IMR-90 (cell line): ENCODE data around the gene PRCD. TPM values are rescaled to one million over a fixed set of nuclear protein-coding genes. Genes with fewer than 3 reads are reported as not detected.

Source experiments
- ATAC-seq: fragments of 200-7000 bp; cut with Tn5 transposase; 2 replicates; pipeline ENCODE4 v1.9.1; 2020; ENCODE audit warnings: low read depth, mild to moderate bottlenecking, moderate library complexity
- BruUV-seq: library from RNA; stranded (reverse); fragments of 400-500 nt; replicated peaks from 2 replicates; lab custom pipeline; 2021; lab: Mats Ljungman, UMichigan
- CTCF ChIA-PET: fragments of 300-600 bp; formaldehyde crosslinking; extraction: SDS; loops from one replicate; lab custom pipeline; 2021; ENCODE audit warnings: antibody characterized with exemption; lab: Yijun Ruan, JAX
- POLR2A ChIA-PET: fragments of 300-600 bp; sonication (Branson Sonifier 250); formaldehyde crosslinking; loops from one replicate; lab custom pipeline; 2022; ENCODE audit warnings: antibody characterized with exemption; ENCODE audit not compliant: unreplicated experiment; lab: Charles Lee
- DNase-seq: peaks from one replicate; pipeline ENCODE4 v3.0.0; 2013
- H2AFZ ChIP-seq: replicated peaks from 2 replicates; pipeline ENCODE3; 2013; ENCODE audit warnings: low read length, mild to moderate bottlenecking; ENCODE audit not compliant: poor library complexity
- H2AK5ac ChIP-seq: 2 replicates; pipeline ENCODE4 v1.6.1; 2013; ENCODE audit warnings: low read depth, low read length, inconsistent platforms
- H2AK9ac ChIP-seq: replicated peaks from 2 replicates; pipeline ENCODE3; 2013; ENCODE audit warnings: mild to moderate bottlenecking, low read depth, low read length, moderate library complexity; ENCODE audit not compliant: poor library complexity
- H2BK120ac ChIP-seq: 2 replicates; pipeline ENCODE4 v1.6.1; 2013; ENCODE audit warnings: low read depth, low read length, inconsistent platforms
- H2BK15ac ChIP-seq: 3 replicates; pipeline ENCODE4 v1.6.1; 2013; ENCODE audit warnings: low read depth, low read length, inconsistent platforms
- H2BK20ac ChIP-seq: 2 replicates; pipeline ENCODE4 v1.6.1; 2013; ENCODE audit warnings: low read depth, mild to moderate bottlenecking, inconsistent platforms, low read length, moderate library complexity
- H2BK5ac ChIP-seq: 2 replicates; pipeline ENCODE4 v1.6.1; 2013; ENCODE audit warnings: mild to moderate bottlenecking, low read depth, low read length, inconsistent platforms; ENCODE audit not compliant: poor library complexity, severe bottlenecking
- H3K14ac ChIP-seq: replicated peaks from 2 replicates; pipeline ENCODE4 v1.6.1; 2013; ENCODE audit warnings: low read depth, low read length, inconsistent platforms
- H3K18ac ChIP-seq: 2 replicates; pipeline ENCODE4 v1.6.1; 2013; ENCODE audit warnings: low read depth, low read length, control low read depth
- H3K23ac ChIP-seq: 2 replicates; pipeline ENCODE4 v1.6.1; 2013; ENCODE audit warnings: low read depth, low read length, inconsistent platforms
- H3K27ac ChIP-seq: 2 replicates; pipeline ENCODE4 v1.5.1; 2013; ENCODE audit warnings: mild to moderate bottlenecking, control low read depth, low read length; ENCODE audit not compliant: insufficient read depth
- H3K27me3 ChIP-seq: 2 replicates; pipeline ENCODE4 v1.6.1; 2013; ENCODE audit warnings: low read length; ENCODE audit not compliant: control insufficient read depth, insufficient read depth
- H3K36me3 ChIP-seq: 2 replicates; pipeline ENCODE4 v1.6.1; 2013; ENCODE audit warnings: low read length, mixed read lengths; ENCODE audit not compliant: control insufficient read depth, insufficient read depth
- H3K4ac ChIP-seq: 2 replicates; pipeline ENCODE4 v1.6.1; 2013; ENCODE audit warnings: low read depth, low read length, inconsistent platforms
- H3K4me1 ChIP-seq: 2 replicates; pipeline ENCODE4 v1.6.1; 2013; ENCODE audit warnings: low read length, mixed read lengths; ENCODE audit not compliant: control insufficient read depth, insufficient read depth
- H3K4me2 ChIP-seq: 2 replicates; pipeline ENCODE4 v1.6.1; 2013; ENCODE audit warnings: low read depth, mild to moderate bottlenecking, control low read depth, low read length, moderate library complexity
- H3K4me3 ChIP-seq: 2 replicates; pipeline ENCODE4 v1.5.1; 2013; ENCODE audit warnings: low read depth, mild to moderate bottlenecking, control low read depth, low read length, moderate library complexity; ENCODE audit not compliant: insufficient read depth
- H3K56ac ChIP-seq: 2 replicates; pipeline ENCODE4 v1.6.1; 2013; ENCODE audit warnings: low read length, inconsistent platforms; ENCODE audit not compliant: insufficient read depth; ENCODE audit errors: extremely low read depth
- H3K79me1 ChIP-seq, 2 experiments: 2 replicates each; pipeline ENCODE4 v1.6.1; 2013; ENCODE audit warnings: low read length in 2 of 2, inconsistent platforms in 1 of 2, low read depth in 1 of 2
- H3K9ac ChIP-seq: 2 replicates; pipeline ENCODE4 v1.6.1; 2013; ENCODE audit warnings: low read depth, low read length, control low read depth
- H3K9me1 ChIP-seq: 2 replicates; pipeline ENCODE4 v1.6.1; 2013; ENCODE audit warnings: low read length, inconsistent platforms; ENCODE audit not compliant: insufficient read depth
- H3K9me3 ChIP-seq: 2 replicates; pipeline ENCODE4 v1.6.1; 2013; ENCODE audit warnings: low read length; ENCODE audit not compliant: control insufficient read depth, insufficient read depth
- H4K20me1 ChIP-seq: 2 replicates; pipeline ENCODE4 v1.6.1; 2013; ENCODE audit warnings: low read length, inconsistent platforms; ENCODE audit not compliant: insufficient read depth
- H4K5ac ChIP-seq: 2 replicates; pipeline ENCODE4 v1.6.1; 2013; ENCODE audit warnings: mild to moderate bottlenecking, low read depth, low read length, control low read depth
- H4K8ac ChIP-seq, 2 experiments: 2 replicates each; pipeline ENCODE4 v1.6.1; 2013; ENCODE audit warnings: low read depth in 2 of 2, low read length in 2 of 2, control low read depth in 1 of 2, inconsistent platforms in 1 of 2
- H4K91ac ChIP-seq: 2 replicates; pipeline ENCODE4 v1.6.1; 2013; ENCODE audit warnings: low read depth, low read length, inconsistent platforms; ENCODE audit not compliant: insufficient read depth
- WGBS, 2 experiments: methylation state at CpG; one replicate each; pipeline versions ENCODE4 v1.1.5 to v1.1.7; 2013; ENCODE audit warnings: missing lambda C conversion rate in 2 of 2; ENCODE audit not compliant: insufficient read length in 1 of 2; ENCODE audit errors: extremely low coverage in 2 of 2; 5-methylcytosine and 5-hydroxymethylcytosine counted together
- dilution Hi-C: fragments of 300-500 bp; cut with HindIII; formaldehyde crosslinking; loops from one replicate; pipeline ENCODE4 v1.14.3; 2018; ENCODE audit warnings: low sequenced_read_pairs; ENCODE audit not compliant: unreplicated experiment
- in situ Hi-C: fragments of 300-500 bp; cut with MboI; formaldehyde crosslinking; loops from 3 replicates; pipeline ENCODE4 v1.14.3; 2019; ENCODE audit warnings: low sequenced_read_pairs, inconsistent platforms, mixed read lengths
- intact Hi-C: fragments of 100-400 bp; cut with micrococcal nuclease; formaldehyde crosslinking; loops from 2 replicates; pipeline ENCODE4 v1.10.0; 2022
- polyA plus RNA-seq, 3 experiments: library from polyadenylated mRNA; depleted of rRNA; stranded (reverse); fragments of >200 nt; gene quantifications; 2 replicates each; pipeline ENCODE4 v1.2.3, GENCODE V29; 2012; ENCODE audit warnings: low replicate concordance in 1 of 3
- total RNA-seq: library from RNA; depleted of rRNA; stranded (reverse); fragments of >200 nt; gene quantifications from 2 replicates; pipeline ENCODE4 v1.2.3, GENCODE V29; 2012
- TF ChIP-seq, protein P1 (sequence below): fragments of 150-350 bp; IDR thresholded peaks from 2 replicates; pipeline ENCODE4 v1.6.1; 2016; ENCODE audit warnings: low read depth, mild to moderate bottlenecking, low read length, moderate library complexity, borderline replicate concordance

PRCD gene
- total and polyA plus RNA-seq, 2 of the 4 experiments (the other 2 are of a cell fraction): 0.32 TPM; not detected in 1

DNA sequence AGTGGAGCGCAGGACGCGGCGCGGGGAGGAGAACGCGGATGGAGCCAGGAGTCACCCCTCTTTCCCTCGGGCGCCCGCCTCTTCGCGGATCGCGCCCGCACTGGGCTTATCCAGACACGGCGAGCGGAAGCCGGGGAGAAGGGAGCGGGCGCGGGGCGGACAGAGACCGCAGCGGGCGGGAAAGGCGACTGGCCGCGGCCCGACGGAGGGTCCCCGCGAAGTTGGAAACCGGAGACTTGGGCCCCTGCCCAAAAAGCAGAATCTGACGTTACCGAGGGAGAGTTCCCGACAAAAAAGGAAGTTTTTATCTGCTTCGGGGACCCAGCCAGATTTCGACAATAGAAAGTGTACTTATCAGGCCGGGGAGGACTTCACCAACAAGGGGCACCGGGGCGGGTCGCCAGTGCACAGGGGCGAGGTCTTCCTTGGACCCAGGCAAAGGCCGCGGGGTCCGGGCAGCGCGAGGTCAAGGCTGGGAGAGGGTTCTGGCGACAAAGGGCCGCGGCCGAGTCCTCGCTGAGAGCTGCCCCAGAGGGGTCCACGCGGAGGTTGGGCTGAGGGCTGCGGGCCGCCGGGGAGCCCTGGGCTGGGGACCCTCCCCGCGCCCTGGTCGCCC, 45.3 kb downstream of the PRCD start:
- no peak overlapping the region for H2AK5ac ChIP-seq
- H3K4me3 ChIP-seq: peak overlapping the region; percentile 47
- no peak overlapping the region for H4K91ac ChIP-seq
- H3K4me1 ChIP-seq: peaks cover 2% of the 10 kb centered on the region; the same call in 1 of the 2 replicates
- no peaks in the 10 kb centered on the region for H4K20me1 ChIP-seq
- H2BK120ac ChIP-seq: no peak overlapping the region
- H2AK9ac ChIP-seq: peak overlapping the region; percentile 7
- no peaks in the 10 kb centered on the region for H3K36me3 ChIP-seq
- CTCF ChIA-PET: no interaction called here
- dilution Hi-C loops (no loop called here), in situ Hi-C loops (no loop called here), intact Hi-C loops (no loop called here)
- H3K9me1 ChIP-seq: no peaks in the 10 kb centered on the region; the same call in 1 of the 2 replicates
- H3K4me2 ChIP-seq: peak overlapping the region; percentile 85
- H3K27ac ChIP-seq: no peak overlapping the region; the same call in 1 of the 2 replicates
- ATAC-seq (peak; percentile 38; the same call in 1 of the 2 replicates), DNase-seq (no peak)
- BruUV-seq: no TSS peak
- TF ChIP-seq, protein P1, sequence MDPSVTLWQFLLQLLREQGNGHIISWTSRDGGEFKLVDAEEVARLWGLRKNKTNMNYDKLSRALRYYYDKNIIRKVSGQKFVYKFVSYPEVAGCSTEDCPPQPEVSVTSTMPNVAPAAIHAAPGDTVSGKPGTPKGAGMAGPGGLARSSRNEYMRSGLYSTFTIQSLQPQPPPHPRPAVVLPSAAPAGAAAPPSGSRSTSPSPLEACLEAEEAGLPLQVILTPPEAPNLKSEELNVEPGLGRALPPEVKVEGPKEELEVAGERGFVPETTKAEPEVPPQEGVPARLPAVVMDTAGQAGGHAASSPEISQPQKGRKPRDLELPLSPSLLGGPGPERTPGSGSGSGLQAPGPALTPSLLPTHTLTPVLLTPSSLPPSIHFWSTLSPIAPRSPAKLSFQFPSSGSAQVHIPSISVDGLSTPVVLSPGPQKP: no peak
- H2BK20ac ChIP-seq: no peak overlapping the region
- no peak overlapping the region for H2BK15ac ChIP-seq
- peak overlapping the region; percentile 37 for H3K9ac ChIP-seq
- H3K4ac ChIP-seq: no peak overlapping the region
- WGBS, 2 experiments: 5% methylated on average over 26 of the region's 62 CpGs; no CpG with 5 or more reads in 1 of the 2 experiments
- H3K18ac ChIP-seq: no peak overlapping the region
- H3K79me1 ChIP-seq: no peaks in the 10 kb centered on the region
- no peak overlapping the region for H4K8ac ChIP-seq
- no peak overlapping the region for H2BK5ac ChIP-seq
- POLR2A ChIA-PET: no interaction called here
- H3K56ac ChIP-seq: no peak overlapping the region
- H3K27me3 ChIP-seq: peaks cover 31% of the 10 kb centered on the region
- H2AFZ ChIP-seq: peak overlapping the region; percentile 86
- H3K9me3 ChIP-seq: 0 out of 2 replicates have a peak, but pooled peaks cover 2% of the 10 kb centered on the region
- no peak overlapping the region; the same call in 1 of the 2 replicates for H3K23ac ChIP-seq
- H4K5ac ChIP-seq: no peak overlapping the region
- no peak overlapping the region for H3K14ac ChIP-seq
